ENCODE data around the gene SLC25A13. TPM values are rescaled to one million over a fixed set of nuclear protein-coding genes. Genes with fewer than 3 reads are reported as not detected.
"Not testable (repeated sequence)": the region's sequence is repeated elsewhere in the genome, so short reads cannot be mapped to it uniquely, and the experiment has no call there.

Gene SLC25A13
- total RNA-seq, 1 donor from 2014 or later: 10.5 TPM

- no peak for DNase-seq (ENCODE audit: low spot score)
- intact Hi-C loops (cut with DNase I): no loop called here
Observed at GRCh38 chr7:96328016-96328415, 6.1 kb upstream of the SLC25A13 start.

GRCh38 chr7:96327429-96327828 lies 5.5 kb upstream of the SLC25A13 start:
- DNase-seq (ENCODE audit: low spot score): no peak
- intact Hi-C loops (cut with DNase I): no loop called here

- intact Hi-C loops (cut with DNase I); DNase-seq (ENCODE audit: low spot score): not testable (repeated sequence)
Observed at GRCh38 chr7:96326752-96327151, 4.9 kb upstream of the SLC25A13 start.

- intact Hi-C loops (cut with DNase I): loop anchor here (5.0 kb wide), 3 partner anchors 69 to 384 kb away; partner anchors contain the start of gene SEM1
- no peak for DNase-seq (ENCODE audit: low spot score)
Observed at GRCh38 chr7:96322847-96323461, 1.1 kb upstream of the SLC25A13 start.

- intact Hi-C loops (cut with DNase I): loop anchor here (5.0 kb wide), 3 partner anchors 70 to 385 kb away; partner anchors contain the start of gene SEM1
Observed at GRCh38 chr7:96322373-96322695, 436 bp upstream of the SLC25A13 start.

GRCh38 chr7:96321031-96321657 lies 754 bp downstream of the SLC25A13 start:
- intact Hi-C loops (cut with DNase I): loop anchor here (5.0 kb wide), 3 partner anchors 71 to 386 kb away; partner anchors contain the start of gene SEM1
- peak; percentile 93 for DNase-seq (ENCODE audit: low spot score)

More at GRCh38 chr7:96322373-96322695, 436 bp upstream of the SLC25A13 start:
- no peak for DNase-seq (ENCODE audit: low spot score)

- intact Hi-C loops (cut with DNase I): loop anchor here (5.0 kb wide), 3 partner anchors 72 to 387 kb away; partner anchors contain the start of gene SEM1
- DNase-seq (ENCODE audit: low spot score): no peak
Observed at GRCh38 chr7:96320442-96320841, 1.5 kb downstream of the SLC25A13 start.

GRCh38 chr7:96319439-96319838 lies 2.5 kb downstream of the SLC25A13 start:
- DNase-seq (ENCODE audit: low spot score): no peak
- intact Hi-C loops (cut with DNase I): no loop called here

GRCh38 chr7:96316949-96317348 lies 4.9 kb downstream of the SLC25A13 start:
- intact Hi-C loops (cut with DNase I): no loop called here
- DNase-seq (ENCODE audit: low spot score): no peak

- intact Hi-C loops (cut with DNase I): no loop called here
- DNase-seq (ENCODE audit: low spot score): no peak
Observed at GRCh38 chr7:96315125-96315512, 6.8 kb downstream of the SLC25A13 start.

GRCh38 chr7:96314402-96315124 lies 7.3 kb downstream of the SLC25A13 start:
- intact Hi-C loops (cut with DNase I): no loop called here
- DNase-seq (ENCODE audit: low spot score): no peak

GRCh38 chr7:96313940-96314339 lies 8.0 kb downstream of the SLC25A13 start:
- intact Hi-C loops (cut with DNase I): no loop called here
- no peak for DNase-seq (ENCODE audit: low spot score)

GRCh38 chr7:96312502-96312901 lies 9.4 kb downstream of the SLC25A13 start:
- no peak for DNase-seq (ENCODE audit: low spot score)
- intact Hi-C loops (cut with DNase I): no loop called here

- intact Hi-C loops (cut with DNase I): no loop called here
Observed at GRCh38 chr7:96311967-96312366, 9.9 kb downstream of the SLC25A13 start.

GRCh38 chr7:96310110-96310509 lies 11.8 kb downstream of the SLC25A13 start:
- DNase-seq (ENCODE audit: low spot score): no peak
- intact Hi-C loops (cut with DNase I): no loop called here

More at GRCh38 chr7:96311967-96312366, 9.9 kb downstream of the SLC25A13 start:
- no peak for DNase-seq (ENCODE audit: low spot score)

- no peak for DNase-seq (ENCODE audit: low spot score)
- intact Hi-C loops (cut with DNase I): no loop called here
Observed at GRCh38 chr7:96308950-96309263, 13.0 kb downstream of the SLC25A13 start.

- no peak for DNase-seq (ENCODE audit: low spot score)
Observed at GRCh38 chr7:96308253-96308949, 13.5 kb downstream of the SLC25A13 start.

GRCh38 chr7:96306385-96307125 lies 15.3 kb downstream of the SLC25A13 start:
- no peak for DNase-seq (ENCODE audit: low spot score)
- intact Hi-C loops (cut with DNase I): no loop called here

More at GRCh38 chr7:96308253-96308949, 13.5 kb downstream of the SLC25A13 start:
- intact Hi-C loops (cut with DNase I): no loop called here

- intact Hi-C loops (cut with DNase I): no loop called here
- DNase-seq (ENCODE audit: low spot score): no peak
Observed at GRCh38 chr7:96305915-96306314, 16.0 kb downstream of the SLC25A13 start.
